ENCODE data around the gene ACOT11.

ACOT11 gene

DNA sequence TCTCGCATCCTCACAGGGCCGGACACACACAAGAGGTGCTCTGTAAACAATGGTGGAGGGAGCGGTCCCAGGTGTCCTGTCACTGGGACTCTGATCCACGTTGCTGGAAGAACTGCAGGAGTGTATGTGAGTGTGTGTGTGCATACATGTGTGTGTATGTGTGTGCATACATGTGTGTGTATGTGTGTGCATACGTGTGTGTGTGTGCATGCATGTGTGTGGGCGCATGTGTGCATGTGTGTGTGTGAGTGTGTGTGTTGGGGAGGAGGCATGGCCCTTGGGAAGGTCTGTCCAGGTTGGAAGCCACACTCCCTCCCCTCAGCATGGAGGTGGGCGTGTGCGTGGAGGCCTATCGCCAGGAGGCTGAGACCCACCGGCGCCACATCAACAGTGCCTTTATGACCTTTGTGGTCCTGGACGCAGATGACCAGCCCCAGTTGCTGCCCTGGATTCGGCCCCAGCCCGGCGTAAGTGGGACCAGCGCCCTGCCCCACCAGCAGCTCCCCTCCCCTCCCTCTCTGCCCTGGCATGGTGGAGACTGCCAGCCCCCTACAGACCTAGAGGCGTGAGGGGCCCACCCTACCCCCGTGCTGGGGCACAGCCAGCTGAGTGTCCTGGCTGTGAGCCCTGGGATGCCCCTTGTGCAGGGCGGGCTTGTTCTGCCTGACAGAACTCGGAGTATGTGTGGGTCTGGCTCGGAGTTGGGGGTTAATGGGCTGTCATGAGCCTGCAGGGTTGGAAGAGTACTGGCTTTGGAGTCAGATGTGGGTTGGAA, 53.1 kb downstream of the ACOT11 start:
- TF ChIP-seq, protein P1, sequence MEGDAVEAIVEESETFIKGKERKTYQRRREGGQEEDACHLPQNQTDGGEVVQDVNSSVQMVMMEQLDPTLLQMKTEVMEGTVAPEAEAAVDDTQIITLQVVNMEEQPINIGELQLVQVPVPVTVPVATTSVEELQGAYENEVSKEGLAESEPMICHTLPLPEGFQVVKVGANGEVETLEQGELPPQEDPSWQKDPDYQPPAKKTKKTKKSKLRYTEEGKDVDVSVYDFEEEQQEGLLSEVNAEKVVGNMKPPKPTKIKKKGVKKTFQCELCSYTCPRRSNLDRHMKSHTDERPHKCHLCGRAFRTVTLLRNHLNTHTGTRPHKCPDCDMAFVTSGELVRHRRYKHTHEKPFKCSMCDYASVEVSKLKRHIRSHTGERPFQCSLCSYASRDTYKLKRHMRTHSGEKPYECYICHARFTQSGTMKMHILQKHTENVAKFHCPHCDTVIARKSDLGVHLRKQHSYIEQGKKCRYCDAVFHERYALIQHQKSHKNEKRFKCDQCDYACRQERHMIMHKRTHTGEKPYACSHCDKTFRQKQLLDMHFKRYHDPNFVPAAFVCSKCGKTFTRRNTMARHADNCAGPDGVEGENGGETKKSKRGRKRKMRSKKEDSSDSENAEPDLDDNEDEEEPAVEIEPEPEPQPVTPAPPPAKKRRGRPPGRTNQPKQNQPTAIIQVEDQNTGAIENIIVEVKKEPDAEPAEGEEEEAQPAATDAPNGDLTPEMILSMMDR (IDR thresholded peaks at IDR 0.05; ENCODE audit: low read depth, low read length), result no peak
- H3K4me3 ChIP-seq (ENCODE audit: low read depth, low read length), result no peak overlapping the region

DNA sequence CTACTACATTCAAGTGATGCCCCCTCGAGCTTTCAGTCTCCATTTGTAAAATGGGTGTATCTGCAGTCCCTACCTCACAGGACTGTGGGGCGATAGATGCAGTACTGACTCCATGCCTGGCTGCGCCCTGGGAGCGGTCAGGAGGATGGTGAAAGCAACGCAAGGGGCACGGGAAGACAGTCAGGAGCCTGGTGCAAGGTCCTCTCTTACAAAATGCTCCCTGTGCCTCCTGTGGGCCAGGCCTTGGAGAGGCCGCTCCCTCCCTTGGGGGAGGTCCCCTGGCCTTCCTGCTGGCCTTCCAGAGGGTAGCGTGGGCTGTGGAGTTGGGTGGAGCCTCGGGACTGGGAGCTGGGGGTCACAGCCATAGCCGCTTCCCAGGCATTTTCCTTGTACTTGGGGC, 53.7 kb downstream of the ACOT11 start:
- no peak overlapping the region for H3K4me3 ChIP-seq (ENCODE audit: low read depth, low read length)
- TF ChIP-seq, protein P1 (IDR thresholded peaks at IDR 0.05; ENCODE audit: low read depth, low read length), result no peak

DNA sequence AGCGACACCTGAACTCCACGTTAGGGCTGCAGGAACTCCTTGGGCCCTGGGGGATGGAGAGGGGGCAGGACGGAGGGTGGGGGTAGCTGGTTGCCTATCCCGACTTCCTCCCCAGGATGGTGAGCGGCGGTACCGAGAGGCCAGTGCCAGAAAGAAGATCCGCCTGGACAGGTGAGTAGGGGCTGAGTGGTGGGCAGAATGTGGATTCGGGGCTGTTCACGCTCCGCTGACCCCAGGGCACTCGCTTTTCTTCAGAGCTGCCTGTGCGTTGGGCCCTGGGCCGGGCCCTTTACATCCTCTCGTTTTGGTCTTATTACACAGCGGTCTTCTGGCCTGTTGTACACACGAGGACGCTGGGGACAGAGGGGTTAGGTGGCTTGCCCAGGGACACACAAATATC, 54.5 kb downstream of the ACOT11 start:
- no peak overlapping the region for H3K4me3 ChIP-seq (ENCODE audit: low read depth, low read length)
- TF ChIP-seq, protein P1 (IDR thresholded peaks at IDR 0.05; ENCODE audit: low read depth, low read length), result no peak

DNA sequence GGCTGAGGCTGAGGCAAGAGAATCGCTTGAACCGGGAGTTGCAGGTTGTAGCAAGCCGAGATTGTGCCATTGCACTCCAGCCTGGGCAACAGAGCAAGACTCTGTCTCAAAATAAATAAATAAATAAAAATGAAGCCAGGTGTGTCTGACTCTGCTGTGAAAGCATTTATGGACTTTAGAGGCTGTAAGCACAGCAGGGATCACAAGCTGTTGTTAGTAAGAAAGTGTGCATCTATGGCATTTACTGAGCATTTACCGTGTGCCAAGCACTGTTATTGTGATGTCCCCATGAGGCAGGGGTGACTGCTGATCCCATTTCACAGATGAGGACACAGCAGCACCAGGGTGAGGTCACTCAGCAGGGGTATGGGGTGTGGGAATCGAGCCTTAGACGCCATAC, 55.2 kb downstream of the ACOT11 start:
- TF ChIP-seq, protein P1 (IDR thresholded peaks at IDR 0.05; ENCODE audit: low read depth, low read length), result no peak
- no peak overlapping the region for H3K4me3 ChIP-seq (ENCODE audit: low read depth, low read length)

DNA sequence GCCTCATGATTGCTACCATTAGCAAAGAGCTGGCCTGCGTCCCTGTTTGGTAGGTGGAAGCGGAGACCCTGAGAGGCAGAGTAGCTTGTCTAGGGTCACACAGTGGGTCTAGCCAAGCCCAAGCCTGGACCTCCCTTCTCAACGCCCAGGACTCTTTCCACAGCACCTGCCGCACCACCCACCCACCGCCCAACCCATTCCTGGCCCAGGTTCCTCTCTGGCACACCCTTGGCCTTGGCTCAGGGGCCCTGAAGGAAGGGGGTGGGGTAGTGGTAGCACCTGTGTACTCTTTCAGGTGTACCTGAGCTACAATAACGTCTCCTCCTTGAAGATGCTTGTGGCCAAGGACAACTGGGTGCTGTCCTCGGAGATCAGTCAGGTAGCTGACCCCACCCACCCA, 56.0 kb downstream of the ACOT11 start:
- H3K4me3 ChIP-seq (ENCODE audit: low read depth, low read length), result no peak overlapping the region

DNA sequence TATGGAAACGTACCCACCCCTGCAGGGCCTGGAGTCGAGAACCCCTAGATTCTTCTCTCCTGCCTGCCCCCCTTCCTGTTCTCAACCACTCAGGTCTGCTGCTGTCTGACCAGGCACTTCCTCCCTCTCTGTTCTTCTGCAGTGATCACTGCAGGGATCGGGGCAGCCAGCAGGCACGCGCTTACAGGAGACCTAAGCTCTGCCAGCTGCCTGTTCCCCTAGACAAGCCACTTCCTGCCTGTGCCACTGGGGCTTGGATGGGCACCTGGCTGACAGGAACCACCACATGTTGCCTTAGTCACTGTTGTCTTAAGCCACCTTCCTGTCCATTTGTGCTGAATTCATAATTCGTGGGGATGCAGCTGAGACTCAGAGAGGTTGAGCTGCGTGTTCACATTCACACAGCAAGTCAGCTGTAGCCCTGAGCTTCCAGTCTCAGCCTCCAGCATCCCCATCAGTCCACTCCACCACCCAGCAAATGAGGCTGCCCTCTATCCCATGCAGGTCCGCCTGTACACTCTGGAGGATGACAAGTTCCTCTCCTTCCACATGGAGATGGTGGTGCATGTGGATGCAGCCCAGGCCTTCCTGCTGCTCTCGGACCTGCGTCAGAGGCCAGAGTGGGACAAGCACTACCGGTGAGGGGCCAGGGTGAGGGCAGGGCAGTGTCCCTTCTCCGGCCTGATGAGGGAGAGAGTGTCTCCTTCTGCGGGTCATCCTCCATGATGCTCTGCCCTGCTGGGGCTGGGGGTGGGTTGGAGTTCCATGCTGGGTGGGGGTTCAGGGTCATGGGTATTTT, 56.7 kb downstream of the ACOT11 start:
- TF ChIP-seq, protein P1 (IDR thresholded peaks at IDR 0.05; ENCODE audit: low read depth, low read length), result no peak
- H3K4me3 ChIP-seq (ENCODE audit: low read depth, low read length), result no peak overlapping the region

More for the DNA sequence above, 56.0 kb downstream of the ACOT11 start:
- TF ChIP-seq, protein P1 (IDR thresholded peaks at IDR 0.05; ENCODE audit: low read depth, low read length), result no peak

Data from WI38 (cell line).